ENCODE data around the gene CEBPG.

CEBPG gene

DNA sequence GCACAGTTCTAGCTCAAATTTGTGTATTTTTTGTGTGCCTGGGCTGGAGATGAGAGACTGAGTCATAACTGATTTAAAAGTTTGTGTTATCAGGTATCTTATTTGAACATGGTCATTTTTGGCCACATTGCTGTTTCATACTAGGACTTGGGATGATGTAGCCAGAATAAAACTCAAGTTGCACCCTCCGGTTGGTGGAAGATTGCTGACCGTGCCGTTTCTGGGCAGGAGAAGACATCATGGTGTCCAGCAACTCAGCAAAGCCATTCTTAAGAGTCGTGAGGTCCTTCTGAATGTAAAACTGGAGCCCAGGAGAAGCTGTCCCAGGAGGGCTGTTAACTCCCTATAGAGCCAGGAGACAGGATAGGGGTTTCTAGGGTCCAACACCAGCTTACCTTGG is 7.6 kb downstream of the CEBPG start:
- Histone ChIP-seq H3K9me2 (replicated peaks; ENCODE audit: low read depth, low read length) (no peaks in the 10 kb centered on the region), H3K36me3 (ENCODE audit: insufficient read depth, low read length) (peaks cover 35% of the 10 kb centered on the region), H3K4me3 (ENCODE audit: low read length, poor library complexity, severe bottlenecking) (no peak overlapping the region), H3K9ac (ENCODE audit: low read depth, low read length, poor library complexity, severe bottlenecking) (no peak overlapping the region), H3K9me3 (ENCODE audit: insufficient read depth, low read depth, low read length) (no peaks in the 10 kb centered on the region), H3K27me3 (ENCODE audit: insufficient read depth, low read length, poor library complexity, severe bottlenecking) (no peaks in the 10 kb centered on the region), H3K4me2 (ENCODE audit: low read depth, low read length, poor library complexity, severe bottlenecking) (peak overlapping the region; percentile 90), H3K79me2 (ENCODE audit: insufficient read depth, low read length) (peaks cover 98% of the 10 kb centered on the region), H2AFZ (ENCODE audit: low read length) (no peak overlapping the region), H3K4me1 (ENCODE audit: insufficient read depth, low read length, poor library complexity, severe bottlenecking) (peaks cover 49% of the 10 kb centered on the region), H3F3A (ENCODE audit: low read depth) (no peaks in the 10 kb centered on the region), H4K20me1 (ENCODE audit: insufficient read depth, low read length, poor library complexity, severe bottlenecking) (peaks cover 73% of the 10 kb centered on the region)
- TF ChIP-seq EZH2phosphoT487 (IDR thresholded peaks at IDR 0.05; ENCODE audit: borderline replicate concordance) (no peak), CTCF (conservative IDR thresholded peaks at IDR 0.05; ENCODE audit: low read length) (no peak)

GRCh38 chr19:33382006-33382405 is 8.5 kb downstream of the CEBPG start:
- TF ChIP-seq EZH2phosphoT487 (IDR thresholded peaks at IDR 0.05; ENCODE audit: borderline replicate concordance) = no peak
- no peak for TF ChIP-seq CTCF (conservative IDR thresholded peaks at IDR 0.05; ENCODE audit: low read length)
- no peaks in the 10 kb centered on the region for H3K9me3 ChIP-seq (ENCODE audit: insufficient read depth, low read depth, low read length)
- H3K4me2 ChIP-seq (ENCODE audit: low read depth, low read length, poor library complexity, severe bottlenecking) = peak overlapping the region; percentile 90
- peaks cover 98% of the 10 kb centered on the region for H3K79me2 ChIP-seq (ENCODE audit: insufficient read depth, low read length)
- no peaks in the 10 kb centered on the region for H3F3A ChIP-seq (ENCODE audit: low read depth)
- no peaks in the 10 kb centered on the region for H3K27me3 ChIP-seq (ENCODE audit: insufficient read depth, low read length, poor library complexity, severe bottlenecking)
- no peak overlapping the region for H3K4me3 ChIP-seq (ENCODE audit: low read length, poor library complexity, severe bottlenecking)
- H2AFZ ChIP-seq (ENCODE audit: low read length) = no peak overlapping the region
- H3K9me2 ChIP-seq (replicated peaks; ENCODE audit: low read depth, low read length) = no peaks in the 10 kb centered on the region
- H3K9ac ChIP-seq (ENCODE audit: low read depth, low read length, poor library complexity, severe bottlenecking) = no peak overlapping the region
- peaks cover 64% of the 10 kb centered on the region for H4K20me1 ChIP-seq (ENCODE audit: insufficient read depth, low read length, poor library complexity, severe bottlenecking)
- H3K36me3 ChIP-seq (ENCODE audit: insufficient read depth, low read length) = peaks cover 40% of the 10 kb centered on the region
- H3K4me1 ChIP-seq (ENCODE audit: insufficient read depth, low read length, poor library complexity, severe bottlenecking) = peaks cover 39% of the 10 kb centered on the region

DNA sequence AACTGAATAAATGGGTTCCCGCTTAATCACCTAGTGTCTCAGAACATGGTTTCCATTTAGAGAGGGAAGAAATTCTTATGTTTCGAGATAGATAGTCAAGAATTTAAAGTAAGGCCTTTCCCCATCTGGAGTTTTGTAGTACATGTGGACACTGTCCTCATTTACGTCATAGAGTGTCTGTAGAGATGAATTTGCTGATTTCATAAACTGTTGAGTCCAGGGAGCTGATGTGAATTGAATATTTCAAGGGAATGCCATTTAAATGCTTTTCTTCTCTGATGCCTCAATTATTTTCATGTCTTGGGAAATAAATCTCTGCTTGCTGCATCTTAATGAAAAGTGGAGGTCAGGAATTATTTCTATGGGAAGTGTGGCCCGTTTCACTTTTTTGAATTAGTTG is 9.5 kb downstream of the CEBPG start:
- H3K79me2 ChIP-seq (ENCODE audit: insufficient read depth, low read length) = peaks cover 91% of the 10 kb centered on the region
- no peak overlapping the region for H2AFZ ChIP-seq (ENCODE audit: low read length)
- H3K9ac ChIP-seq (ENCODE audit: low read depth, low read length, poor library complexity, severe bottlenecking) = no peak overlapping the region
- H3K27me3 ChIP-seq (ENCODE audit: insufficient read depth, low read length, poor library complexity, severe bottlenecking) = no peaks in the 10 kb centered on the region
- H3K36me3 ChIP-seq (ENCODE audit: insufficient read depth, low read length) = peaks cover 44% of the 10 kb centered on the region
- H3K4me3 ChIP-seq (ENCODE audit: low read length, poor library complexity, severe bottlenecking) = no peak overlapping the region
- H3F3A ChIP-seq (ENCODE audit: low read depth) = no peaks in the 10 kb centered on the region
- H3K9me3 ChIP-seq (ENCODE audit: insufficient read depth, low read depth, low read length) = no peaks in the 10 kb centered on the region
- H3K9me2 ChIP-seq (replicated peaks; ENCODE audit: low read depth, low read length) = no peaks in the 10 kb centered on the region
- H3K4me2 ChIP-seq (ENCODE audit: low read depth, low read length, poor library complexity, severe bottlenecking) = no peak overlapping the region
- H3K4me1 ChIP-seq (ENCODE audit: insufficient read depth, low read length, poor library complexity, severe bottlenecking) = peaks cover 31% of the 10 kb centered on the region
- H4K20me1 ChIP-seq (ENCODE audit: insufficient read depth, low read length, poor library complexity, severe bottlenecking) = peaks cover 54% of the 10 kb centered on the region
- TF ChIP-seq CTCF (conservative IDR thresholded peaks at IDR 0.05; ENCODE audit: low read length) = no peak

Data from Loucy (cell line).